HepG2 (cell line): ENCODE results near the gene TRDMT1. TPM values are rescaled to one million over a fixed set of nuclear protein-coding genes. Genes with fewer than 3 reads are reported as not detected.

ENCODE experiments used
- ATAC-seq: fragments of 200-7000 bp; cut with Tn5 transposase; 3 replicates; pipeline ENCODE4 v1.9.1; 2020; ENCODE audit warnings: mild to moderate bottlenecking, moderate library complexity
- BruUV-seq: library from RNA; stranded (reverse); fragments of 400-500 nt; replicated peaks from 2 replicates; lab custom pipeline; 2021; lab: Mats Ljungman, UMichigan
- CTCF ChIA-PET: fragments of 300-600 bp; formaldehyde crosslinking; extraction: SDS; loops from one replicate; lab custom pipeline; 2021; ENCODE audit warnings: low total read pairs, inconsistent platforms, low intra/inter-chr PET ratio; lab: Yijun Ruan, JAX
- POLR2A ChIA-PET: fragments of 350-600 bp; sonication (Branson Sonifier 250); formaldehyde crosslinking; loops from one replicate; lab custom pipeline; 2020; ENCODE audit warnings: antibody characterized with exemption, inconsistent platforms; lab: Yijun Ruan, JAX
- DNase-seq: peaks from one replicate; pipeline ENCODE4 v3.0.0-alpha.2; 2015; ENCODE audit warnings: low spot score
- FAIRE-seq: peaks from 3 replicates; lab custom pipeline; 2011; peaks lifted over from hg19 to GRCh38; lab: Jason Lieb, UNC
- H2AFZ ChIP-seq: one replicate; pipeline ENCODE4 v1.6.1; 2011; ENCODE audit warnings: low read length, inconsistent platforms
- H3K27ac ChIP-seq: fragments of 300-600 bp; 3 replicates; pipeline ENCODE4 v1.8.0; 2011; ENCODE audit warnings: mixed run types, mild to moderate bottlenecking, mixed read lengths, low read length, inconsistent platforms; ENCODE audit not compliant: insufficient read depth; ENCODE audit errors: extremely low read length
- H3K27me3 ChIP-seq, 2 experiments: fragments of 200-600 bp in 1 of 2; 2 replicates in 1 of 2; 3 replicates in 1 of 2; pipeline versions ENCODE4 v1.6.0 to v1.8.0; 2011; ENCODE audit warnings: low read length in 2 of 2, mild to moderate bottlenecking in 2 of 2, moderate library complexity in 2 of 2, inconsistent platforms in 1 of 2; ENCODE audit not compliant: insufficient read depth in 2 of 2, control insufficient read depth in 1 of 2
- H3K36me3 ChIP-seq, 2 experiments: fragments of 200-600 bp in 1 of 2; replicated peaks in 1 of 2; 2 replicates in 1 of 2; 3 replicates in 1 of 2; pipeline versions ENCODE4 v1.5.1 to v1.8.0; 2011; ENCODE audit warnings: low read length in 2 of 2, inconsistent platforms in 1 of 2; ENCODE audit not compliant: insufficient read depth in 2 of 2, control insufficient read depth in 1 of 2
- H3K4me1 ChIP-seq: 2 replicates; pipeline ENCODE4 v1.5.1; 2012; ENCODE audit warnings: low read length, inconsistent platforms; ENCODE audit not compliant: insufficient read depth
- H3K4me2 ChIP-seq: 2 replicates; pipeline ENCODE4 v1.6.0; 2011; ENCODE audit warnings: low read depth, low read length, inconsistent platforms
- H3K4me3 ChIP-seq, 3 experiments: fragments of 200-600 bp in 1 of 3; sonication (generic), shearing (Covaris generic) in 1 of 3; replicated peaks in 1 of 3; 2 replicates each; pipeline ENCODE4 v1.5.1; 2011 to 2016; ENCODE audit warnings: low read length in 3 of 3, inconsistent platforms in 2 of 3, low read depth in 2 of 3, mild to moderate bottlenecking in 2 of 3, control low read depth in 1 of 3, mixed read lengths in 1 of 3; ENCODE audit not compliant: insufficient read depth in 1 of 3
- H3K79me2 ChIP-seq: one replicate; pipeline ENCODE4 v1.6.1; 2011; ENCODE audit warnings: low read length, inconsistent platforms; ENCODE audit not compliant: insufficient read depth
- H3K9ac ChIP-seq: 2 replicates; pipeline ENCODE4 v1.6.0; 2011; ENCODE audit warnings: mild to moderate bottlenecking, low read depth, low read length, inconsistent platforms; ENCODE audit not compliant: insufficient read depth
- H3K9me3 ChIP-seq: 2 replicates; pipeline ENCODE4 v1.5.1; 2012; ENCODE audit warnings: mild to moderate bottlenecking, low read length
- H4K20me1 ChIP-seq: 2 replicates; pipeline ENCODE4 v1.6.0; 2011; ENCODE audit warnings: inconsistent platforms, mild to moderate bottlenecking, low read length, moderate library complexity; ENCODE audit not compliant: insufficient read depth
- JUND ChIP-seq: sonication (generic); formaldehyde crosslinking; IDR thresholded peaks from 2 replicates; pipeline ENCODE4 v1.8.0; 2022; ENCODE audit warnings: mild to moderate bottlenecking, missing genetic modification reagents
- ZNF460 ChIP-seq: sonication (generic); formaldehyde crosslinking; IDR thresholded peaks from 2 replicates; pipeline ENCODE4 v1.5.1; 2020; ENCODE audit warnings: missing genetic modification reagents, mild to moderate bottlenecking, borderline replicate concordance
- WGBS: methylation state at CpG from one replicate; pipeline ENCODE4 v1.1.6; 2017; ENCODE audit warnings: low lambda C conversion rate; 5-methylcytosine and 5-hydroxymethylcytosine counted together
- in situ Hi-C: cut with HindIII; loops from 2 replicates; pipeline ENCODE4 v1.10.0; 2017; ENCODE audit warnings: low pct_unique_long_range_greater_than_20kb; ENCODE audit not compliant: extremely low pct_ligation_motif_present
- intact Hi-C: fragments of 100-400 bp; cut with micrococcal nuclease; formaldehyde crosslinking; loops from one replicate; pipeline ENCODE4 v1.10.0; 2022; ENCODE audit not compliant: unreplicated experiment
- polyA plus RNA-seq, 8 experiments: library from polyadenylated mRNA; depleted of rRNA in 3 of 8; stranded (reverse) in 7 of 8; unstranded in 1 of 8; fragments of >200 nt; fragmentation: Illumina TruSeq in 4 of 8; extraction: Trizol in 4 of 8; gene quantifications; 2 replicates each; pipeline versions ENCODE4 v1.2.1 to v1.2.3, GENCODE V29; 2011 to 2016; ENCODE audit warnings: low read depth in 4 of 8, missing spikeins in 1 of 8, mixed read lengths in 1 of 8; ENCODE audit not compliant: insufficient read depth in 1 of 8
- total RNA-seq, 5 experiments: library from RNA; depleted of rRNA; stranded (reverse); fragments of >200 nt; fragmentation: Illumina TruSeq; extraction: Trizol; gene quantifications; 2 replicates each; pipeline ENCODE4 v1.2.3, GENCODE V29; 2016; ENCODE audit warnings: low read depth in 1 of 5
- TF ChIP-seq, protein P1 (sequence below): sonication (generic); formaldehyde crosslinking; IDR thresholded peaks from 2 replicates; pipeline ENCODE4 v1.4.0; 2020; ENCODE audit warnings: missing genetic modification reagents

The TRDMT1 gene
- total and polyA plus RNA-seq, 2 of the 13 experiments (the other 11 are each of a cell fraction or from before 2014, with no cell fraction given) = 2.0 to 3.0 TPM

DNA sequence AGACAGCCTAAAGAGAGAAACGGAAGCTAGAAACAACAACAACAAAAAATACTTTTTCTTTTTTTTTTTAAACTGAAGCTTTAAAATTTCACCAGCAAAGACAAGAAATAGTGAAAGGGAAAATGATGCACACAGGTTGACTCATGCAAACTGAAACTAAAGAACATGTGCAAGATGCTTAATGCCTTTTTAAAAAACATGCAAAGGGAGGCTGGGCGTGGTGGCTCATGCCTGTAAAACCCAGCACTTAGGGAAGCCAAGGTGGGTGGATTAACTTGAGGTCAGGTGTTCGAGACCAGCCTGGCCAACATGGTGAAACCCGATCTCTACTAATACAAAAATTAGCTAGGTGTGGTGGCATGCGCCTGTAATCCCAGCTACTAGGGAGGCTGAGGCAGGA lies 56.7 kb downstream of the TRDMT1 start:
- FAIRE-seq = no peak
- H3K79me2 ChIP-seq = no peaks in the 10 kb centered on the region
- no TSS peak for BruUV-seq
- TF ChIP-seq, protein P1, sequence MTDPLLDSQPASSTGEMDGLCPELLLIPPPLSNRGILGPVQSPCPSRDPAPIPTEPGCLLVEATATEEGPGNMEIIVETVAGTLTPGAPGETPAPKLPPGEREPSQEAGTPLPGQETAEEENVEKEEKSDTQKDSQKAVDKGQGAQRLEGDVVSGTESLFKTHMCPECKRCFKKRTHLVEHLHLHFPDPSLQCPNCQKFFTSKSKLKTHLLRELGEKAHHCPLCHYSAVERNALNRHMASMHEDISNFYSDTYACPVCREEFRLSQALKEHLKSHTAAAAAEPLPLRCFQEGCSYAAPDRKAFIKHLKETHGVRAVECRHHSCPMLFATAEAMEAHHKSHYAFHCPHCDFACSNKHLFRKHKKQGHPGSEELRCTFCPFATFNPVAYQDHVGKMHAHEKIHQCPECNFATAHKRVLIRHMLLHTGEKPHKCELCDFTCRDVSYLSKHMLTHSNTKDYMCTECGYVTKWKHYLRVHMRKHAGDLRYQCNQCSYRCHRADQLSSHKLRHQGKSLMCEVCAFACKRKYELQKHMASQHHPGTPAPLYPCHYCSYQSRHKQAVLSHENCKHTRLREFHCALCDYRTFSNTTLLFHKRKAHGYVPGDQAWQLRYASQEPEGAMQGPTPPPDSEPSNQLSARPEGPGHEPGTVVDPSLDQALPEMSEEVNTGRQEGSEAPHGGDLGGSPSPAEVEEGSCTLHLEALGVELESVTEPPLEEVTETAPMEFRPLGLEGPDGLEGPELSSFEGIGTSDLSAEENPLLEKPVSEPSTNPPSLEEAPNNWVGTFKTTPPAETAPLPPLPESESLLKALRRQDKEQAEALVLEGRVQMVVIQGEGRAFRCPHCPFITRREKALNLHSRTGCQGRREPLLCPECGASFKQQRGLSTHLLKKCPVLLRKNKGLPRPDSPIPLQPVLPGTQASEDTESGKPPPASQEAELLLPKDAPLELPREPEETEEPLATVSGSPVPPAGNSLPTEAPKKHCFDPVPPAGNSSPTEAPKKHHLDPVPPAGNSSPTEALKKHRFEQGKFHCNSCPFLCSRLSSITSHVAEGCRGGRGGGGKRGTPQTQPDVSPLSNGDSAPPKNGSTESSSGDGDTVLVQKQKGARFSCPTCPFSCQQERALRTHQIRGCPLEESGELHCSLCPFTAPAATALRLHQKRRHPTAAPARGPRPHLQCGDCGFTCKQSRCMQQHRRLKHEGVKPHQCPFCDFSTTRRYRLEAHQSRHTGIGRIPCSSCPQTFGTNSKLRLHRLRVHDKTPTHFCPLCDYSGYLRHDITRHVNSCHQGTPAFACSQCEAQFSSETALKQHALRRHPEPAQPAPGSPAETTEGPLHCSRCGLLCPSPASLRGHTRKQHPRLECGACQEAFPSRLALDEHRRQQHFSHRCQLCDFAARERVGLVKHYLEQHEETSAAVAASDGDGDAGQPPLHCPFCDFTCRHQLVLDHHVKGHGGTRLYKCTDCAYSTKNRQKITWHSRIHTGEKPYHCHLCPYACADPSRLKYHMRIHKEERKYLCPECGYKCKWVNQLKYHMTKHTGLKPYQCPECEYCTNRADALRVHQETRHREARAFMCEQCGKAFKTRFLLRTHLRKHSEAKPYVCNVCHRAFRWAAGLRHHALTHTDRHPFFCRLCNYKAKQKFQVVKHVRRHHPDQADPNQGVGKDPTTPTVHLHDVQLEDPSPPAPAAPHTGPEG (CRISPR knock-in tag) = no peak
- peak; percentile 39; the same call in 1 of the 2 replicates for TF ChIP-seq ZNF460
- TF ChIP-seq JUND (CRISPR knock-in tag) = no peak
- no peaks in the 10 kb centered on the region for H3K36me3 ChIP-seq
- no peaks in the 10 kb centered on the region for H3K9me3 ChIP-seq
- no peak overlapping the region for H3K27ac ChIP-seq
- intact Hi-C loops = no loop called here
- no peak overlapping the region for H3K9ac ChIP-seq
- no peaks in the 10 kb centered on the region for H4K20me1 ChIP-seq
- no peak for ATAC-seq
- no peak overlapping the region for H3K4me3 ChIP-seq
- in situ Hi-C loops = no loop called here
- 85% methylated on average over 5 of the region's 5 CpGs for WGBS
- ChIA-PET CTCF (no interaction called here), POLR2A (no interaction called here)
- no peak overlapping the region for H2AFZ ChIP-seq
- no peak for DNase-seq
- peaks cover 24% of the 10 kb centered on the region for H3K4me1 ChIP-seq
- H3K27me3 ChIP-seq = no peaks in the 10 kb centered on the region
- no peak overlapping the region for H3K4me2 ChIP-seq
